A549 (cell line): ENCODE data around the gene MPP4. TPM values are rescaled to one million over a fixed set of nuclear protein-coding genes. Genes with fewer than 3 reads are reported as not detected.

Source experiments
- ATAC-seq, 2 experiments: fragments of 200-7000 bp in 1 of 2; fragments of >200 bp in 1 of 2; cut with Nextera tagmentation in 1 of 2; cut with Tn5 transposase in 1 of 2; 3 replicates each; pipeline versions ENCODE4 v1.8.0 to v1.9.1; 2018 to 2020; ENCODE audit warnings: mild to moderate bottlenecking in 1 of 2, moderate library complexity in 1 of 2
- CTCF ChIA-PET: fragments of 300-600 bp; sonication (Branson Sonifier 250); formaldehyde crosslinking; extraction: SDS; loops from one replicate; lab custom pipeline; 2021; ENCODE audit warnings: antibody characterized with exemption, inconsistent platforms; lab: Yijun Ruan, JAX
- POLR2A ChIA-PET: fragments of 350-600 bp; formaldehyde crosslinking; extraction: SDS; loops from one replicate; lab custom pipeline; 2021; ENCODE audit warnings: antibody characterized with exemption, inconsistent platforms; lab: Yijun Ruan, JAX
- DNase-seq, 2 experiments: peaks; one replicate each; pipeline versions ENCODE4 v3.0.0 to v3.0.0-alpha.2; 2011 to 2016; ENCODE audit warnings: low read depth in 1 of 2, low spot score in 1 of 2
- FAIRE-seq: peaks from 2 replicates; lab custom pipeline; 2011; peaks lifted over from hg19 to GRCh38; lab: Jason Lieb, UNC
- H3K27ac ChIP-seq, 2 experiments: fragments of >200 bp; sonication (Bioruptor Twin); formaldehyde crosslinking; 3 replicates each; pipeline ENCODE4 v1.5.1; 2016 to 2017
- H3K4me1 ChIP-seq: fragments of >200 bp; sonication (Bioruptor Twin); formaldehyde crosslinking; 3 replicates; pipeline ENCODE4 v1.6.1; 2016
- H3K4me2 ChIP-seq: fragments of >200 bp; sonication (Bioruptor Twin); formaldehyde crosslinking; 3 replicates; pipeline ENCODE4 v1.6.1; 2016
- H3K4me3 ChIP-seq: fragments of >200 bp; sonication (Bioruptor Twin); formaldehyde crosslinking; 3 replicates; pipeline ENCODE4 v1.5.1; 2016
- H3K9me3 ChIP-seq: fragments of >200 bp; sonication (Bioruptor Twin); formaldehyde crosslinking; 3 replicates; pipeline ENCODE4 v1.6.1; 2016
- BCL3 ChIP-seq: fragments of >200 bp; sonication (Bioruptor Twin); formaldehyde crosslinking; IDR thresholded peaks from 3 replicates; pipeline ENCODE4 v1.6.1; 2016
- CHD2 ChIP-seq: fragments of 150-350 bp; IDR thresholded peaks from 2 replicates; pipeline ENCODE4 v1.6.1; 2014; ENCODE audit warnings: low read length; ENCODE audit not compliant: partially characterized antibody
- CTCF ChIP-seq: fragments of >200 bp; sonication (Bioruptor Twin); formaldehyde crosslinking; IDR thresholded peaks from 3 replicates; pipeline ENCODE4 v1.5.1; 2016
- ESRRA ChIP-seq: fragments of 150-350 bp; IDR thresholded peaks from 2 replicates; pipeline ENCODE4 v1.6.1; 2014; ENCODE audit warnings: mild to moderate bottlenecking, low read length, borderline replicate concordance
- FOSB ChIP-seq: fragments of 250-450 bp; sonication (Bioruptor Pico); IDR thresholded peaks from 2 replicates; pipeline ENCODE4 v1.5.0; 2020; ENCODE audit warnings: mild to moderate bottlenecking, moderate library complexity
- FOSL2 ChIP-seq, 2 experiments: fragments of 450-650 bp in 1 of 2; fragments of >200 bp in 1 of 2; sonication (Bioruptor Twin) in 1 of 2; formaldehyde crosslinking; IDR thresholded peaks; 2 replicates each; pipeline versions ENCODE4 v1.5.0 to v1.6.1; 2016 to 2020; ENCODE audit warnings: mild to moderate bottlenecking in 1 of 2, moderate library complexity in 1 of 2
- HES2 ChIP-seq: fragments of >200 bp; sonication (Bioruptor Twin); formaldehyde crosslinking; IDR thresholded peaks from 2 replicates; pipeline ENCODE4 v1.6.1; 2016
- HOXA7 ChIP-seq: fragments of 250-450 bp; sonication (Bioruptor Pico); IDR thresholded peaks from 2 replicates; pipeline ENCODE4 v1.5.0; 2020; ENCODE audit warnings: mild to moderate bottlenecking, moderate library complexity
- HOXB5 ChIP-seq: fragments of 250-450 bp; sonication (Bioruptor Pico); IDR thresholded peaks from 2 replicates; pipeline ENCODE4 v1.5.0; 2020; ENCODE audit warnings: mild to moderate bottlenecking, moderate library complexity
- JUN ChIP-seq, 2 experiments: fragments of >200 bp; sonication (Bioruptor Twin); formaldehyde crosslinking; IDR thresholded peaks; 2 replicates in 1 of 2; 3 replicates in 1 of 2; pipeline ENCODE4 v1.6.1; 2016 to 2017
- KDM1A ChIP-seq: fragments of 200-600 bp; sonication (generic); IDR thresholded peaks from 2 replicates; pipeline ENCODE4 v1.6.1; 2016; ENCODE audit warnings: low read depth, mild to moderate bottlenecking
- KDM5A ChIP-seq: fragments of 200-600 bp; sonication (generic); IDR thresholded peaks from 2 replicates; pipeline ENCODE4 v1.6.1; 2016; ENCODE audit warnings: antibody characterized with exemption, mild to moderate bottlenecking
- MAX ChIP-seq: IDR thresholded peaks from 2 replicates; pipeline ENCODE4 v1.6.1; 2012
- NFE2L2 ChIP-seq: fragments of 150-350 bp; conservative IDR thresholded peaks from 2 replicates; pipeline ENCODE4 v1.6.1; 2014; ENCODE audit warnings: low read length
- NPAS2 ChIP-seq: fragments of 250-450 bp; sonication (Bioruptor Pico); IDR thresholded peaks from 2 replicates; pipeline ENCODE4 v1.8.0; 2022; ENCODE audit warnings: mild to moderate bottlenecking, moderate library complexity, borderline replicate concordance
- PHF8 ChIP-seq: fragments of 200-600 bp; sonication (generic); IDR thresholded peaks from 2 replicates; pipeline ENCODE4 v1.6.1; 2016; ENCODE audit warnings: low read depth, mild to moderate bottlenecking, antibody characterized with exemption, moderate library complexity, borderline replicate concordance
- RARB ChIP-seq: fragments of 250-450 bp; sonication (Bioruptor Pico); IDR thresholded peaks from 2 replicates; pipeline ENCODE4 v1.8.0; 2021; ENCODE audit warnings: mild to moderate bottlenecking, moderate library complexity
- REST ChIP-seq: fragments of 200-600 bp; sonication (generic); IDR thresholded peaks from 2 replicates; pipeline ENCODE4 v1.6.1; 2016; ENCODE audit warnings: antibody characterized with exemption, mild to moderate bottlenecking, moderate library complexity
- RFX5 ChIP-seq: fragments of 450-650 bp; IDR thresholded peaks from 2 replicates; pipeline ENCODE4 v1.7.1; 2014; ENCODE audit warnings: antibody characterized with exemption, mild to moderate bottlenecking, moderate library complexity
- TP53 ChIP-seq: fragments of 250-450 bp; sonication (Bioruptor Pico); IDR thresholded peaks from 2 replicates; pipeline ENCODE4 v1.5.0; 2021; ENCODE audit warnings: mild to moderate bottlenecking, moderate library complexity
- ZFP36 ChIP-seq: fragments of 450-650 bp; IDR thresholded peaks from 2 replicates; pipeline ENCODE4 v1.6.1; 2014; ENCODE audit warnings: borderline replicate concordance; ENCODE audit not compliant: partially characterized antibody
- ZNF302 ChIP-seq: fragments of 250-450 bp; sonication (Bioruptor Pico); IDR thresholded peaks from 2 replicates; pipeline ENCODE4 v1.9.0; 2021; ENCODE audit warnings: inconsistent platforms, mild to moderate bottlenecking, moderate library complexity
- WGBS: methylation state at CpG from one replicate; pipeline ENCODE4 v1.1.6; 2017; ENCODE audit errors: missing lambda C conversion rate; 5-methylcytosine and 5-hydroxymethylcytosine counted together
- polyA plus RNA-seq, 4 experiments: library from polyadenylated mRNA; depleted of rRNA in 3 of 4; stranded (reverse); fragments of >200 nt; fragmentation: RNase III in 1 of 4; extraction: RNeasy Plus Mini Kit Qiagen cat#74134 plus additional on column Dnase treatment in 1 of 4; gene quantifications; 2 replicates in 3 of 4; 3 replicates in 1 of 4; pipeline ENCODE4 v1.2.3, GENCODE V29; 2011 to 2017

MPP4 gene
- polyA plus RNA-seq, 2 of the 4 experiments (the other 2 are of a cell fraction) = 0.06 to 0.19 TPM

GRCh38 chr2:201696151-201696659 lies 2.2 kb downstream of the MPP4 start (continued):
- TF ChIP-seq CTCF (no peak), CHD2 (no peak), HOXB5 (no peak), FOSB (no peak), REST (no peak)

- TF ChIP-seq PHF8 (no peak), HOXB5 (no peak), FOSL2 (IDR thresholded peaks at IDR 0.05) (no peak), FOSL2 (CRISPR knock-in tag; IDR thresholded peaks at IDR 0.05) (no peak), HES2 (no peak), JUN (IDR thresholded peaks at IDR 0.05) (no peak), RARB (CRISPR knock-in tag) (no peak), KDM1A (no peak), KDM5A (no peak), TP53 (CRISPR knock-in tag) (no peak), ZNF302 (CRISPR knock-in tag) (no peak), BCL3 (no peak), NFE2L2 (no peak), MAX (no peak), ZFP36 (no peak), HOXA7 (CRISPR knock-in tag) (no peak), CTCF (no peak), RFX5 (no peak), ESRRA (no peak), NPAS2 (CRISPR knock-in tag) (no peak)
- ChIA-PET POLR2A (no interaction called here), CTCF (interaction anchor here (0.7 to 0.8 kb wide), 2 partner anchors 8 to 127 kb away, joined by 3 to 4 read pairs; no protein-coding TSS in a partner anchor)
- Histone ChIP-seq H3K4me3 (no peak overlapping the region), H3K4me2 (no peak overlapping the region), H3K9me3 (no peaks in the 10 kb centered on the region), H3K4me1 (no peaks in the 10 kb centered on the region), H3K27ac (no peak overlapping the region)
- FAIRE-seq = no peak
- ATAC-seq = no peak
- no peak for DNase-seq
- WGBS = 73% methylated on average over 3 of the region's 3 CpGs
Observed at GRCh38 chr2:201685156-201685555, 13.3 kb downstream of the MPP4 start.
